Stimulated activated CD8-positive, alpha-beta memory T cell treated with anti-CD3 and anti-CD28 coated beads, Interleukin-12 subunit alpha, Interleukin-12 subunit beta, amount 100 ng/mL, for 4 hours (primary cell): Measurements from ENCODE around the gene MPO.
A peak's percentile ranks its signal among the peaks of the same experiment; 100 is the strongest.

ENCODE experiments used
- DNase-seq: peaks from one replicate; pipeline ENCODE4 v3.0.0-alpha.2; 2020; ENCODE audit warnings: low read depth

MPO gene

GRCh38 chr17:58280480-58281217 is at the start of gene MPO:
Gene MPO (minus strand): TSS chr17:58280935. CDS start chr17:58280758, 177 bp downstream.
- DNase-seq: no peak

GRCh38 chr17:58329810-58330537 is 49.2 kb upstream of the MPO start:
- no peak for DNase-seq

- peak; percentile 75 for DNase-seq
Observed at GRCh38 chr17:58329035-58329809, 48.5 kb upstream of the MPO start.

GRCh38 chr17:58328195-58329034 is 47.7 kb upstream of the MPO start, which contains the start of gene TSPOAP1:
Gene TSPOAP1 (minus strand): TSS chr17:58328795. CDS start chr17:58327920, 875 bp downstream.
- DNase-seq: peak; percentile 79

- DNase-seq: peak; percentile 45
Observed at GRCh38 chr17:58327363-58328194, 46.8 kb upstream of the MPO start.

GRCh38 chr17:58326609-58327362 is 46.1 kb upstream of the MPO start:
- DNase-seq: no peak

GRCh38 chr17:58325976-58326468 is 45.3 kb upstream of the MPO start:
- no peak for DNase-seq

GRCh38 chr17:58325289-58325726 is 44.6 kb upstream of the MPO start:
- DNase-seq: no peak

- DNase-seq: no peak
Observed at GRCh38 chr17:58324409-58325288, 43.9 kb upstream of the MPO start.

- DNase-seq: no peak
Observed at GRCh38 chr17:58324056-58324408, 43.3 kb upstream of the MPO start.

GRCh38 chr17:58323366-58324055 is 42.8 kb upstream of the MPO start:
- no peak for DNase-seq

- DNase-seq: no peak
Observed at GRCh38 chr17:58322581-58323185, 41.9 kb upstream of the MPO start.

- no peak for DNase-seq
Observed at GRCh38 chr17:58321571-58322525, 41.1 kb upstream of the MPO start.

GRCh38 chr17:58320570-58321323 is 40.0 kb upstream of the MPO start:
- DNase-seq: no peak

- DNase-seq: no peak
Observed at GRCh38 chr17:58320163-58320558, 39.4 kb upstream of the MPO start.
